Measurements from ENCODE around the gene CPT1A. TPM values are rescaled to one million over a fixed set of nuclear protein-coding genes. Genes with fewer than 3 reads are reported as not detected.

Gene CPT1A
- total and polyA plus RNA-seq, 10 of the 15 experiments (the other 5 are each of a cell fraction or from before 2014, with no cell fraction given): 1.1 to 17.5 (median 6.0) TPM

DNA sequence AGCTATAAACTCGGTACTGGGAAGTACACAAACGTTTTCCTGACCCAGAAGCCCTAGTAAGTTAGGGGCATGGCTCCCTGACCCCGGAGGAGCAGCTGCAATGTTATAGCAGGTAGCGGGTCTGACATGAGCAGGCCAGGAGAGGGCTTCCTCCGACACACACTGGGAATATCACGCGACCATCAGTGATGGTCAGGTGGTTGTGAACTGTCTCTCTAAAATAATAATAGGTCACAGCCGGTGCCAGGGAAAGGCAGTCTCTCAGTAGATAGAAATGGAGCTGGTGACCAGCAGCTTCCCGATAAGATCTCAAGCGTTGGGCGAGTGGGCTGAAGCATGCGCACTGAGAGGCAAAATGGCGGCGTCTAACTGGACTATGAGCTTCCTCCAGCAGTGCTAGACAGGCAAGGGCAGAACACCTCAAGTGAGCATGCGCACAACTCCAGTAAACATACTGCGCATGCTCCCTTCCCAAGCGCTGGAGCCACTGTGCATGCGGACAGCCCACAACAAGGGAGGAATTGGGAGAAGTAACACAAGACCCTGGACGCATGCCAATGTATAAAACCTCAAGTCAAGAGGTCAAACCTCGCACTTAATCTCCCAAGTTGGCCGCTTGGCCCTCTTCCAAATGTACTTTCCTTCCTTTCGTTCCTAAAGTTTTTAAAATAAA lies 68.1 kb downstream of the CPT1A start (continued):
- TF ChIP-seq ATF3 (IDR thresholded peaks at IDR 0.05; ENCODE audit: borderline replicate concordance, extremely low read depth, low read depth, low read length): no peak
- TF ChIP-seq CHD1 (IDR thresholded peaks at IDR 0.05; ENCODE audit: low read depth, low read length): no peak

DNA sequence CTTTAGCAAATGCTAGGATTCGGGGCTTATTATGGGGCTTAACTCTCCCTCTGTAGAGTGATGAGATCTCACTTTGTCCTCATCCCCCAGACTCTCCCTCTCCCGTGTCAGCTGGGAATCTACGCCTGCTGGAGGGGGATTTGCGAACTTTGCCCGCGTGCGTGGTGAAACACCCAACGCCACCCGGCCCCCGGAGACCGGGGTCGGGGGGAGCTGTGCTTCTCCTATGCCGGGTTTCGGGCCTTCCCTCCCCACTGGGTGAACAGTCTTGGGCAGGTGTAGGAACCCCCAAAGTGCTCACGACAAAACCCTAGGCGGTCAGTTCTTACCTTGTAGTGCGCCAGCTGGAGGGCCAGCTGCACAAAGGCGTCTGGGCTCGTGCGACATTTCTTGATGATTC lies 68.8 kb downstream of the CPT1A start:
- Histone ChIP-seq H2AFZ (ENCODE audit: control insufficient read depth, low read depth, low read length) (no peak overlapping the region), H3K27ac (ENCODE audit: control insufficient read depth, insufficient read depth) (no peak overlapping the region), H3K9ac (ENCODE audit: control insufficient read depth, insufficient read depth, low read length) (no peak overlapping the region), H3K36me3 (ENCODE audit: control insufficient read depth in 2 of 2, insufficient read depth in 2 of 2, low read length in 1 of 2) (peaks cover 0 to 3% of the 10 kb centered on the region in 2 experiments; a peak in 2 of 4 replicates), H3K4me1 (ENCODE audit: control insufficient read depth, insufficient read depth, low read length) (no peaks in the 10 kb centered on the region), H3K4me2 (ENCODE audit: control insufficient read depth, insufficient read depth) (no peak overlapping the region), H3K27me3 (replicated peaks in 1 of 2; ENCODE audit: control insufficient read depth in 2 of 2, insufficient read depth in 2 of 2, low read length in 1 of 2) (no peaks in the 10 kb centered on the region), H3K79me2 (ENCODE audit: control insufficient read depth, insufficient read depth, low read length) (no peaks in the 10 kb centered on the region), H3K9me3 (replicated peaks; ENCODE audit: control insufficient read depth, insufficient read depth, low read length) (no peaks in the 10 kb centered on the region), H3K4me3 (no peak overlapping the region), H4K20me1 (ENCODE audit: control insufficient read depth, insufficient read depth) (no peaks in the 10 kb centered on the region)
- POLR2A ChIA-PET: no interaction called here
- no TSS peak for BruUV-seq (replicated peaks)
- RAD21 ChIA-PET (ENCODE audit: unreplicated experiment): no interaction called here
- TF ChIP-seq CEBPZ (IDR thresholded peaks at IDR 0.05; ENCODE audit: low read depth, low read length): no peak
- TF ChIP-seq E4F1 (IDR thresholded peaks at IDR 0.05; ENCODE audit: borderline replicate concordance, partially characterized antibody): no peak
- CTCF ChIA-PET: no interaction called here
- no peak for ATAC-seq
- SMC1A ChIA-PET (ENCODE audit: uncharacterized antibody, unreplicated experiment): no interaction called here
- WGBS (ENCODE audit: insufficient coverage, insufficient replicate concordance, low lambda C conversion rate, missing lambda C conversion rate): 97% methylated on average over 20 of the region's 20 CpGs
- no peak for DNase-seq (ENCODE audit: low read depth, low spot score)
- in situ Hi-C loops (cut with MboI) (no loop called here), intact Hi-C loops (cut with micrococcal nuclease; ENCODE audit: unreplicated experiment) (no loop called here)
- FAIRE-seq: no peak
